HG03565 (cell line): ENCODE measurements around the gene CHPF.

Experiments
- ATAC-seq: cut with Tn5 transposase; IDR thresholded peaks from one replicate; pipeline ENCODE4 v1.9.1; 2021; ENCODE audit warnings: mild to moderate bottlenecking, moderate library complexity; ENCODE audit not compliant: unreplicated experiment

Gene CHPF

DNA sequence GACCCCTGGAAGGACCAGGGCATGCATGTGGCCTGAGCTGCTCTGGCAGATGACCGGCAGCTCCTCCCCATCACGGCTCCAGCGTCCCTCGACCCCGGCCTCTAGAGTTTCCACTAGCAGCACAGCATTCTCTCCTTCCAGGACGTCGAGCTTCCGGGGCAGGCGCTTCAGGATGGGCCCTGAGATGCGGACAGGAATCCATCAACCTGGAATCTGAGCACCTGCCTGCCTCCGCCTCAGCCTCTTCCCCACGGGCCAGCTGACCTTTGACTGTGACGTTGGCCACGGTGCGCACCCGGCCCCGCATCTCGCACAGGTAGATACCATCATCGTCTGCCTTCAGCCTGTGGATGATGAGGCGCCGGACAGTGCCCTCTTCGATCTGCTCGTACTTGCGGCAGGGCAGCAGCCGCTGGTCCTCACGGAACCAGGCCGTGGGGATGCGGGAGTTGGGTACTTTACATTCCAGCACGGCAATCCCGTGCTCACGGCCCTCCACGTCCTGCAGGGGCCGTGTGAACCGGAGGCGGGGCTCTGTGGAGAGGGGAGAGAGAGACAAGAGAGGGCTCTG lies 24.3 kb upstream of the CHPF start:
- ATAC-seq, result no peak

DNA sequence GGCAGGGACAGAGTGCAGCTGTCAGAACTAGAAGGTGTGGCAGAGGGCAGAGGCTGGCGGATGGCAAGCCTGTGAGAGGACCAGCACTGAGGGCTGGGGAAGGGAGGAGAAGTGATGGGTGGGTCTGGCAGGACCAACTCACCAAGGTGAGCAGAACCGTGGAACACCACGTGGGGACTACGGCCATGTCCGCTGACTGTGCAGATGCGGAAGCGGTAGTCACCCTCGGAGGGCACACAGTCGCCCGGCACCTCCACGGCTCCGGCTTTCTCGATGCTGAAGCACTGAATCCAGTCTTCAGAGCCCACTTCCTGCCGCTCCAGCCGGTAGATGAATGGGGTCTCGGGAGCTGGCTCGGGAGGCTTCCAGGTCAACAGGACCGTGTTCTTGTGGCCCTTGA lies 23.5 kb upstream of the CHPF start:
- no peak for ATAC-seq

DNA sequence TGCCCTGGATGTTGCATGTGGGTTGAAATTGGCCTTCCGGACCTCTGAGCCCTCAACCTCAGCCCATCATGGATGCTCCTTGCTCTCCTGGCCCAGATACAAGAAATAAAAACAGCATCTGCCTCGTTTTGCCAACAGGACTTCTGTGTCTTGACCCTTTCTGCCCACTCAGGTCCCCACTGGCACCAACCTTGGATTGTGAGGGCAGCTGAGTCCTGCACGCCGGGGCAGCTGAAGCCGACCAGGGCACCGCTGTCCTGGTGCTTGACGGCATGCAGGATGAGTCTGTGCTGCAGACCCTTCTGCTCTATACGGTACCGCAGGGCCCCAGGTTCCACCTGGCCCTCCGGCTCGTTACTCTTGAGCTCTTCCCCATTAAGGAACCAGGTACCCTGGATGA lies 23.0 kb upstream of the CHPF start:
- no peak for ATAC-seq

DNA sequence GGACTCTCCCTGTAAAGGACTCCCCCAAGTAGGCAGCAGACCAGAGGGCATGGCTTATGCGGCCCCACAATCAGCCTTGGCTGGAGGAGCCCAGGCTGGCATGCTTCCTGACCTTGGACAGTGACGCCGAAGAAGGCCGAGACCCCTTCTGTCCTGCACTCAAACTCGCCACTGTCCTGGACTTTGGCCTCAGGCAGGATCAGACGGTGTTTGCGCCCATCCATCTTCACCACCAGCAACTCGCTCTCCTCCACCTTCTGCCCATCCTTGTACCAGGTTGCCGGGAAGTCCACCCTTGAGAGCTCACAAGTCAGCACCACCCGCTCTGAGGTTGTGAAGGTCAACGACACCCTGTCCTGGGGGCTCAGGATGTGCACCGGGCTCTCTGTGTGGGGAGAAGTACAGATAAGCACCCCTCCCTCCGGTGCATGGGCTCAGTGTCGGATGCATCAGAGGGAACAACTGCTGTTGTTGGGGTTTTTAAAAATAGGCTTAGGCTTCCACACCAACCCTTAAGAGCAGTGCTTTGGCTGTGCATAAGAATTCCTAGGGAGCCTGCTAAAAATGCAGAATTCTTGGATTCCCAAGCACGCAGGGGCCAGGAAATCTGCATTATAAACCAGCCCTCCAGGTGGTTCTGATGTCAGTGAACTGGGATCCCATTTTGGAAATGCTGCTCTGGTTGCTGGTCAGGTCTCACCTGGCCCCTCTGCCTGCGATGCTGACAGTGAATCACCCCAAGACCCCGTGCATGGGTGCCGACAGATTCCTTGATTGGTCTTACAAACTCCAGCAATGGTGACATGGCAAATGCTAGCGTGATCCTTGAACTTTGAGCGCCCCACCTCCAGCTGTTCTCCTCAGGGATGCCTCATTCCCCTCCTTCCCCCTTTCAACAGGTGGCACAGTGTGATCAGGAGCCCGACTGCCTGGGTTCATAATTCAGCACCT lies 21.8 kb upstream of the CHPF start:
- ATAC-seq, result no peak

DNA sequence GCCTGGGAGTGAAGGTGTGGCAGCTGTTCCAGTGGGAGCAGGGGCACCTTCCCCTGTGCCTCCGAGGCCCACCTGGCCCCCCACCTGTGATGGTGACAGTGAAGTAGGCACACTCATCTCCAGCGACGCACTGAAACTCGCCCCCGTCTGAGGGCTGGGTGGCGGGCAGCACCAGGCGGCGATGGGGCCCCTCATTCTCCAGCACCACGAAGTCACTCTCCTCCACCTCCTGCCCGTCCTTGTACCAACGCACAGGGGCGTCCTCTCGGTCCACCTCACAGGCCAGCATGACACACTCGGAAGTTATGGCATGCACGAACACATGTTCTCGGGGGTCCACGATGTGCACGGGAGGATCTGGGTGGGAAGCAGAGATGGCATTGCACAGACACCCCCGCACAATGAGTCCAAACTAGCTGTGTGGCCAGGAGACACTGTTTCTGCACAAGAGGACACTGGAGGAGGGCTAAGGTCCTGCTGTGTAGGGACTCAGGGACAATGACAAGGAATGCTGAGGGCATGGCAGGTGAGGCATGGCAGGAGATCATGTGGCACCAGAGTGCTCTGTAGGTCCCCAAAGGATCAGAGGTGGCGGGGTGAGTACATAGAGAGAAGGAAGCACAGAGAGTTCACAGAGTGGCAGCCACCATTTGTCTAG lies 19.8 kb upstream of the CHPF start:
- ATAC-seq, result no peak

DNA sequence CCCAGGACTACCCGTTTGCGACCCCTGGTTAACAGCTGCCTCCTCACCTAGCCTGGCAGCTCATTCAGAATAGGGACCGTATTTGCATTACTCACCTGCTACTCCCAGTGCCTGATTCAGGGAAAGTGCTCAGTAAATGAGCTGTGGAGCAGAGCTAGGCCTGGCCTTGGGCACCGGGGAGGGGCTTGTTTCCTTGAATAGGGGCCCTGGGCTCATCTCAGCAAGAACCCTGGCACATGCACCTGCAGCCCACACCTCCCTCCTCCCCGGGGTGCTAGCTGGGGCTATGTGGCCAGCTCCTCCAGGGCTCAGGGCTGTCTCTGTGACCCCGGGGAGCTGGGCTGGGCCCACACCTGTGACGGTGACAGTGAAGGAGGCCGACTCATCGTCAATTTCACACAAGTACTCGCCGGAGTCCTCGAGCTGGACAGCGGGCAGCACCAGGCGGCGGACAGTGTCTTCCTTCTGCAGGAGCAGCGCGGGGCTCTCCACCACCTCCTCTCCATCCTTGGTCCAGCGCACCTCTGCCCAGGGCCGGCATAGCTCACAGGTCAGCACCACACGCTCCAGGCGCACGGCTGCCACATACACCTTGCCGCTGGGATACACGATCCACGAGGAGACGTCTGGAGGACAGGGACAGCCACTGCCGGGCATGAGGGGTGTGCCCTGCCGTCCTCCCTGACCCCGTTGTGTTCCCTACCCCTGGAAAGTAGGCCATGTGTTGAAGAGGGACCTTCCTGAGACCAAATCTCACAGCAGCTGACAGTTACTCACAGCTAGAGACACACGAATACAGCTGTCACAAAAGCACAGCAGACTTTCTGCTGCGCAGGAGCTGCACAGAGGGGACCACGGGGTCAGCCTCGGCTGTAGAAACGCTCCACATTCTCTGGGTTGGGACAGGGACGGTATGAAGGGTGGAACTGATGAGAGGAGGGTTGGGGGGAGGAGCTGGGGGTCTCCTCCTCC lies 18.7 kb upstream of the CHPF start:
- ATAC-seq, result no peak

DNA sequence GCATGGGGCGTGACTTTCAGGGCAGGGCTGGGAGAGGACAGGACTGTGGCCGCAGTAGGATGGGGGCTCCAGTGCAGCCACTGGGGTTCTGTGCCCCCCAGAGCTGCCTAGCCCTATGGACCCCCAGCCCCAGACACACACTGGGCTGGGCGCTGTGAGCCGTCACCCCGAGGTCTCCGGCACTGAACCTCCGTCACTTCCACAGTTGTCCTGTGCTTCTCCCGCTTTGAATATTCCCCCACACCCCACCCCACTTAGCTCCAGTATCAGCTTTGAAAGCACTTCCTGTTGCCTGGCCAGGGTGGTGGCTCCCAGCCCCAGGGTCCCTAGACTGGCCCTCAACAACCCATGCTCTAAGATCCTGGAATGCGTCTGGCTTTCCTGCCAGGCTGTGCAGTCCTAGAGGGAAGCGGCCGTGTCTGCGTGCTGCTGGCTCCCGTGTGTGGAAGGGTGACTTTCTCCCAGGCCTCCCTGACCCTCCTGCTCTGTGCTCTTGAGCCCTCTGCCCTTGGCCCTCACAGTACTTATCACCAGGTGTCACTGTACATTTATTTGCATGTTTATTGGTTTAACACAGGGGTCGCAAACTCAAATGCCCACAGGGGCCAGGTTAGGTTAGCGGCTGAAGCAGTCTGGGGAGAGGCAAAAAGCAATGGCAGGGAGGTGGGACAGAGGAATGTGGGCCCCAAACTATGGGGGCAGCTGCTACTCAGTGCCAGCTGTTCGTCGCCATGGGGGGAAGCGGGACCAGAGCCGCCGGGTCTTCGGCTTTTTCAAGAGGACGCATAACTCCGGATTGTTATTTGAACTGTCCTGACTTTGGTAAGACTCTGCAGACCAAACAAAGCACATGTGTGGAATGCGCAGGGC lies 17.8 kb upstream of the CHPF start:
- ATAC-seq, result no peak

DNA sequence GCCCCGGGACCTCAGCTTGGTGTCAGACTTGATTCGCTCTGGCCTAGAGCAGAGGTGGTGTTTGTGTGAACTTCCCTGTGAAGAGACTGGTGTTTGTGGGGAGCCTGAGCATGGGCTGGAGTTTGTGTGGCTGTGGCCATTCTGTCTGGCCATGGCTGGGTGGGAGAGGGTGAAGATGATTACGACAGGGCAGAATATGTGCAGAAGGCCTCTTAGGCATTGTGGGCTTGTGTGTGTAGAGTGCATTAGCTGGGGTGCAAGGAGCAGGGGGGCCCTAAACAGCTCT lies 17.2 kb upstream of the CHPF start:
- ATAC-seq, result no peak

DNA sequence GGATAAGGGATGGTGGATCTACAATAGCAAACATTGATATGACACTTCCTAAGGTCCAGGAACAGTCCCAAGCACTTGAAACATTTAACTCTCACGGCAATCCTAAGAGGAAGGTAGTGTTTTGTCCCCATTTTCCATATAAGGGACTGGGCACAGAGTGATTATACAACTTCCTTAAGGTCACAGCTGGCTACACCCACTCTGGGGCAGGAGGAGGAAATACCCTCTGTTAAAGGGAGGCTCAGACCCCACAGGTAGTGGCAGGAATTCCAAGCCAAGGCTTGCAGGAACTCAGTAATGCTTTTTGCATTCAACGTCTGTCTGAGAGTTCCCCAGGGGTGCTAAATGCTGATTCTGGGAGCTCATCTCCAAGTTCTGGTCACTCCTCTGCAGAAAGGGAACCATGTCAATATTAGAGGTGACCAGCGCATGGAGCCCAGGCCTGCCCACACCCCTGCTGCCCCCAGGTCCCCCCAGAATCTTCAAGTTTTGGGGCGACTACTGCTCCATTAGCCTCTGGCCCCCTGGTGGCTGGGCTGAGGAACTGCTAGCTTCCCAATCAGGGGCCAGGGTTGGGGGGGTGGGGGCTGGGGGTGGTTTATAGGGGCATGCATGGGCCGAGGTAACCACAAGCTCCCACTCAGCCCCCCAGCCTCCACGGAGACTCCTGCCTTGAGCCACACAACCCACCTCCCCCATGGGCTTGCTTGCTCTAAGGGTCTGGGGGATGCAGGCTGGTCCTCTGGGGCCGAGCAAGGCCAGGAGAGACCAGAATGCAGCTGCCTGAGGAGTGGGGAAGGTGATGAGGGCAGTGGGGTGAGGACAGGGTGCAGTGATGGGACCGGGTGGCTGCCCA lies 16.7 kb upstream of the CHPF start:
- ATAC-seq, result no peak

DNA sequence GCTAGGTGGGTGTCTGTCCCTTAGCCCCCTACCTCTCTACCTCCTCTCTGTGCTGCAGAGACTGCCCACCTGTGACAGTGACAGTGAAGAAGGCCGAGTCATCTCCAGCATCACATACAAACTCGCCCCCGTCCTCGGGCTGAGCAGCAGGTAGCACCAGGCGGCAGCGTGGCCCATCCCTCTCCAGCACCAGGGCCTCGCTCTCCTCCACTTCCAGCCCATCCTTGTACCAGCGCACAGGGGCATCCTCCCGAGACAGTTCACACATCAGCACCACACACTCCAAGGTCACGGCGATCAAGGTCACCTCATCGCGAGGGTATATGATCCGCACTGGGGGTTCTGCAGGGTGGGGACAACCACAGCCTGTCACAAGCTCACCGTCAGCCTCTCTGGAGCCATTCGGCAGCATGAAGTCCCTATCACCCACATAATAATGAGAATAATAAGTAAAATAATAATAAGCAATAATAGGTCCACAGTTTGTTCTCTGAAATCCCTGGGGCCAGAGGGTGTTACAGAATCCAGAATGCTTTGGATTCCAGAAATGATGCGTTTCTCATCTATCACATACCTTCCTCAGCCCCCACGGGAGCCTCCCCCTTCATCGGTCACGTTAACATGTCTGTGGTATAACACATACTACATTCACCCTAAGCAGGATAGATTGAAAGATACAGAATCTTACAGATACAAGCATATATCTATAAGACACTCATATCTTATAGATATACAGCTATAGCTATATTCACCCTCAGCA lies 15.7 kb upstream of the CHPF start:
- no peak for ATAC-seq

DNA sequence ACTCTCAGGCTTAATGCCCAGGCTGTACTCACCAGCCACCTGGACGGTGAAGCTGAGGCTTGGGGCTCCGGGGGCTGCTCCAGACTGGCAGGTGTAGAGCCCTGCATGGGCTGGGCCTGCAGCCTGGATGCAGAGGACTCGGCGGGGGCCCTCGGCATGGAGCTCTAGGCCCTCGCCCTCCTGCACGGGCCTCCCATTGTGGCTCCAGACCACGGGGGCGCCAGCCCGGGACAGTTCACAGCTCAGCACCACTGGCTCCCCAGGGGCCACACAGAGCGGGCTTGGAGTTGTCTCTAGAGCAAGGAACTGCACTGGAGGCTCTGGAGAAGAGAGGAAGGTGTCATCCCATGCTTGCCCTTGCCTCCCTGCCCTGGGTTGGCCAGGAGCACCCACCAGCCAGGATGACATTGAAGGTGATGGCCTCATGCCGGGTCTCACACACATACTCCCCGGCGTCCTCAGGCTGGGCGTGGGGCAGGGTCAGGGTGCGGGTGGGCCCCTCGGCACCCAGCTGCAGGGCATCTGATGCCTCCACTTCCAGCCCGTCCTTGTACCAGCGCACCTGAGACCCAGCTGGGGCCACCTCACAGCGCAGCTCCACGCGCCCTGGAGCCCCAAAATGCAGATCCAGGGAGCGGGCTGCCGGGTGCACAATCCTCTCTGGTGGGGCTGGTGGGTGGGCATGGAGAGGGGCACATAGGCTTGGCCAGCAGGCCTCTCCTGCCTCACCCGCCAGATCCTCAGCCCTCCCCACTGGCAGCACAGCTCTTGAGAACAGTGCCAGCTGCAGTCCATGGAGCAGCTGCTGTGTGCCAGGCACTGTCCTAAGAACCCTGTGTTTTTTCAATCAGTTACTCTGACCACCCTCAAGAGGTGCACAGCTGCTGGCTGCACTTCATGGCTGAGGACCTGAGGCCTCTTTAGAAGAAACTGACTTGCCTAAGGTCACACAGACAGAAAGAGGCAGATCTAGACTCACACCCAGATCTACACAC lies 14.5 kb upstream of the CHPF start:
- ATAC-seq, result no peak

DNA sequence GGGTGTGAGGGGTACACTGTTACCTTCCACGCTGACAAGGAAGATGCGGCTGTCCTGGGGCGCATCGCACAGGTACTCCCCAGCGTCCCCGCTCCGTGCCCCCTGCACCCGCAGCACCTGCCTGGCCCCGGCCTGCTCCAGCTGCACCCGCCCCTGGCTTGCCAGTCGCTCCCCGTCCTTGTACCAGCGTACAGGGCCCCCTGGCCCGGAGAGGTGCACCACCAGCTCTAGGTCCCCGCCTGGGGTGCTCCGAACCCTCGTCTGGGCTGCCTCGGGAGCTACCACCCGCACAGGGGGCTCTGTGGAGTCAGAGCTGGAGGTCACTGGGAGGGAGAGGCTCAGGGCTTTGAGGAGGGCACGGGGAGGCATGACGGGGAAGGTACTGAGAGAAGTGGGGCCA lies 13.7 kb upstream of the CHPF start:
- ATAC-seq, result no peak

DNA sequence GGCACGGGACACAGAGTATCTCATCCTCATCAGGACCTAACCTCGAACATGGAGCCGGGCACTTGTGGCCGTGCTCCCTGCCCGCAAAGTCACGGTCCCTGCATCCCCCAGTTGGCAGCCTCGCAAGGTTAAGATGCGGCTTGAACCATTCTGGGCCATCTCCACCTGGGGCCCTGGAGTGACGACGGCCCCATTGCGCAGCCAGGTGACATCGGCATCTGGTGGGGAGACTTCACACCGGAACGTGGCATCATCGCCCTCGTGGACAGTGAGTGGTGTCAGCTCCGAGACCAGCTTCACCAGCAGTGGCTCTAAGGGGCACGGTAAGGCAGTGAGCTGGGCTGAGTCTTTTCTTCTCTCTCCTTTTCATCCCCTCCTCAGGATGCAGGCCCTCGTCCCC lies 12.8 kb upstream of the CHPF start:
- ATAC-seq, result no peak

DNA sequence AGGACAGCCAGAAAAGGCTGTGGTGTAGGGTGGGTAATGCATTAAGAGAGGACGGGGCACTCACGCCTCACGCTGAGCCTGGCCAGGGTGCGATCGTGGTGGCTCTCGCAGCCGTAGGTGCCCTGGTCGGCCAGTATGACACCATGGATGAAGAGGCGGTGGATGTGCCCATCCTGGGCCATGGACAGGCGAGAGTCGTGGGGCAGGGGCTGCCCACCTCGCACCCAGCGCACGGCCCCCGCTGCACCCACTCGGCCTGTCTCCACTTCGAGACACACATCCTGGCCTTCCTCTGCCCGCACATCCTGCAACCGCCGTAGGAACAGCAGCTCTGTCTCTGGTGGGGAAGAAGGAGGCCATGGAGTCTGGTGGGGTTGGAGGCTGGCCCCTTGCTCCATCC lies 12.3 kb upstream of the CHPF start:
- ATAC-seq, result no peak

DNA sequence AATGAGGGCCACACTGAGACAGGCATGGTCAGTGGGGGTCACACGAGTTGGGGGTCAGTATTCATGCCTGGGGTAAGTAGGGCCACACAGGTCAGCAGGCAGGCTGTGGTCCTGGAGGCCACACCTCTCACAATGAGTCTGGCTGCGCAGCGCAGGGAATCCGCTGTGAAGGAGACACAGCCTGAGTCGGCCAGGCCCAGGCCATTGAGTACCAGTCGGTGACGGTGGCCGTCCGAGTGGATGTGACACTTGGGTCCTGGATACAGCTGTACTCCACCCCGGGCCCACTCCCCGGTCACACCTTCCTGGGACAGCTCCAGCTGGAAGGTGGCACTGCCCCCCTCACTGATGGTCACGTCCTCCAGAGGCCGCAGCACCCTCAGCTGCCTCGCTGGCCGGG lies 10.7 kb upstream of the CHPF start:
- ATAC-seq, result no peak

DNA sequence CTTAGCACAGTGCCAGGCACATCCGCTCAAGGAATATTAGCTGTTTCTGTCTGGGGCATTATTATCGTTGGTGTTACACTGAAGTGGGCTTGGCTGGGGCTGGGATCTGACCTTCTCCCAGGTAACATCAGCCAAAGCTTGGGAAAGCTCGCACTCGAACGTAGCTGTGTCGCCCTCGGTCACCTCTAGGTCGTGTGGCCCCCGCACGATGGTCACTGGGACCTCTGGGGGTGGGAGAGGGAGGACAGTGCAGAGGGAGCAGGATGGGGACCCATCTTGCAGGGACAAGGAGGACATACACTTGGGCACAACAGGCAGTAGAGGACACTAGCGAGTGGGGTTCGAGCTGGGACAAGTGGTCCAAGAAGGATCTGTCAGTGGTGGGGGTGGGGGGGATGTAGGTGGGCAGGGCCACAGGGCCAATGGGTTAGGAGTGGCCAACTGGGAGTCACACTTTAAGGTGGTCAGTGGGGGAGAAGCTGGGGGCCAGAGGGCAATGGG lies 9.9 kb upstream of the CHPF start:
- no peak for ATAC-seq

DNA sequence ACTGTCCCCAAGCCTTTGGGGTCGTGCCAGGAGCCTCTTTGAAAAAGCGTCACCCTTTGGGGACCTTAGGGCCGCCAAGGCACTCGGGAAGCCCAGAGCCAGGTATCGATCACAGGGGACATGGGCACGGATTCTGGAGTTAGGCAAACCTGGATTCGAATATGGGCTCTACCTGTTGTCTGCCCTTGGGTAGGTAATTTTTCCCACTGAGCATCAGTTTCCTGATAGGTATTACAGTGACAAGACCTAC lies 9.5 kb upstream of the CHPF start:
- no peak for ATAC-seq
